H1 (cell line): ENCODE results near the gene ADCK2. TPM values are rescaled to one million over a fixed set of nuclear protein-coding genes. Genes with fewer than 3 reads are reported as not detected.

Experiments
- ASH2L ChIP-seq: fragments of 200-600, 300-600 bp; sonication (generic); IDR thresholded peaks from one replicate; pipeline ENCODE4 v1.7.1; 2017; ENCODE audit warnings: low read length
- BACH1 ChIP-seq: IDR thresholded peaks from 2 replicates; pipeline ENCODE4 v1.6.1; 2012; ENCODE audit warnings: low read length, improper control_type of control experiment
- CREB1 ChIP-seq: IDR thresholded peaks from 2 replicates; pipeline ENCODE4 v1.6.1; 2012; ENCODE audit warnings: inconsistent platforms
- EP300 ChIP-seq, 2 experiments: IDR thresholded peaks; 1 replicate in 1 of 2; 2 replicates in 1 of 2; pipeline ENCODE4 v1.6.1; 2011 to 2012; ENCODE audit warnings: low read depth in 2 of 2, low read length in 2 of 2, mild to moderate bottlenecking in 2 of 2, borderline replicate concordance in 1 of 2, inconsistent platforms in 1 of 2, moderate library complexity in 1 of 2
- JUN ChIP-seq: IDR thresholded peaks from 2 replicates; pipeline ENCODE4 v1.6.1; 2011; ENCODE audit warnings: low read depth, mild to moderate bottlenecking, improper control_type of control experiment, low read length
- POU5F1 ChIP-seq: IDR thresholded peaks from 2 replicates; pipeline ENCODE4 v1.6.1; 2011; ENCODE audit warnings: low read depth, mild to moderate bottlenecking, low read length, moderate library complexity
- RNF2 ChIP-seq: fragments of 200-900, 300-1000 bp; sonication (generic); IDR thresholded peaks from 2 replicates; pipeline ENCODE4 v1.7.1; 2016; ENCODE audit warnings: borderline replicate concordance, low read depth, mild to moderate bottlenecking, antibody characterized with exemption, low read length; ENCODE audit not compliant: poor library complexity, severe bottlenecking; ENCODE audit errors: missing control alignments
- SIN3A ChIP-seq, 2 experiments: IDR thresholded peaks in 1 of 2; conservative IDR thresholded peaks in 1 of 2; 2 replicates each; pipeline ENCODE4 v1.6.1; 2011 to 2012; ENCODE audit warnings: low read length in 2 of 2, improper control_type of control experiment in 1 of 2, low read depth in 1 of 2, mild to moderate bottlenecking in 1 of 2
- SP2 ChIP-seq: IDR thresholded peaks from 2 replicates; pipeline ENCODE4 v1.6.1; 2012; ENCODE audit warnings: mild to moderate bottlenecking, low read length, inconsistent platforms
- TAF1 ChIP-seq: IDR thresholded peaks from 2 replicates; pipeline ENCODE4 v1.6.1; 2011; ENCODE audit warnings: mild to moderate bottlenecking, low read depth, low read length
- TBP ChIP-seq: IDR thresholded peaks from 2 replicates; pipeline ENCODE4 v1.6.1; 2011; ENCODE audit warnings: low read depth, low read length, improper control_type of control experiment
- USF2 ChIP-seq: IDR thresholded peaks from 2 replicates; pipeline ENCODE4 v1.6.1; 2011; ENCODE audit warnings: low read length, improper control_type of control experiment
- polyA plus RNA-seq, 7 experiments: library from polyadenylated mRNA; depleted of rRNA in 3 of 7; stranded (reverse) in 5 of 7; unstranded in 2 of 7; fragments of >200 nt in 5 of 7; fragments of 200-250 nt in 2 of 7; gene quantifications; 1 replicate in 5 of 7; 2 replicates in 1 of 7; 4 replicates in 1 of 7; pipeline versions ENCODE4 v1.2.1 to v1.2.3, GENCODE V29; 2011 to 2013; ENCODE audit warnings: missing spikeins in 2 of 7, mixed read lengths in 2 of 7
- total RNA-seq: library from RNA; stranded (reverse); fragmentation: NEBNext Ultra II Directional; extraction: Animal tissue kit (Norgen Biotek cat#: 25700); gene quantifications from 2 replicates; pipeline ENCODE4 v1.2.1, GENCODE V29; 2021

The ADCK2 gene
- total and polyA plus RNA-seq, 2 of the 8 experiments (the other 6 are each of a cell fraction or from before 2014, with no cell fraction given): 6.9 to 11.7 TPM

DNA sequence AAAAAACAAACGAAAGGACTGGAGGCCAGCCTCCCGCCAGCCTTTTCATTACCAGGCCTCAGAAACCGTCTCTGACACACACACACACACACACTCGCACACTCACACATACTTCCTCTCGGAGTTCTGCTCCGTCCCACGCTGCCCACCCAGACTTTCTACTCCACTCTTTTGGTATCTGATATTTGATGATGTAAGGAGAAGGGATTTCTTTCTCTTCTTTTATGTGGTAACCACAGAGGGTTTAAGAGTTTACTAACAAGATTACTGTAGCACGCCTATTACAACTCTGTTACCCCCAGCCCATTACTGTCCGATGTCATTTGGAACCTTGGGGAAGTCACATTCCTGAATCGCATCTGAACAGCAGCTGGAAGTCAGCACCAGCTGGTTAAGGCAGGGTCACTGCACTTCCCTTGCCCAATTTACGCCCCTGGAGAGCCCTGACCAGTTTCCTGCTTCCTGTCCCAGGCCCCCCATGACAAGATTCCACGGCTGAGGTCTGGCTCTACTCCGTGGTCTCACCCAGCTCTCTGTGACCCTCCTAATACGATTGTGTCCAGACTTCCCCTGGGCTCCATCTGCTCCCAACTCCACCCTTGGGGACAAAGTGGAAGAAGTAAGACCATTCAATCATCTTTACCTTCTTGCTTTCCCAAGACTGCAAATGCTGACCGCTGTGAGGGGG is 33.2 kb upstream of the ADCK2 start (continued):
- TF ChIP-seq BACH1 (no peak), POU5F1 (no peak), CREB1 (no peak), SP2 (no peak), SIN3A (conservative IDR thresholded peaks at IDR 0.05 in 1 of 2, IDR thresholded peaks at IDR 0.05 in 1 of 2; ENCODE audit: low read depth in 1 of 2, low read length in 2 of 2) (peak; percentile 66 to 77; a peak in 2 of 4 replicates), RNF2 (no peak), JUN (no peak), USF2 (no peak), EP300 (IDR thresholded peaks at IDR 0.05; ENCODE audit: borderline replicate concordance in 1 of 2, low read depth in 2 of 2, low read length in 2 of 2) (no peak), TAF1 (no peak), TBP (no peak), ASH2L (peak; percentile 26)
